Measurements from ENCODE around the gene ZP1.
"Not testable (repeated sequence)": the region's sequence is repeated elsewhere in the genome, so short reads cannot be mapped to it uniquely, and the experiment has no call there.

The ZP1 gene

GRCh38 chr11:60866911-60867870 lies at the start of gene ZP1:
ZP1 (plus strand) TSS chr11:60867542; CDS start chr11:60867562, 20 bp downstream.
- no peak for DNase-seq (ENCODE audit: low spot score)

- no peak for DNase-seq (ENCODE audit: low spot score)
Measured at GRCh38 chr11:60818057-60818456, 49.3 kb upstream of the ZP1 start.

- no peak for DNase-seq (ENCODE audit: low spot score)
Measured at GRCh38 chr11:60821827-60822599, 45.3 kb upstream of the ZP1 start.

GRCh38 chr11:60823745-60824306 lies 43.5 kb upstream of the ZP1 start:
- DNase-seq (ENCODE audit: low spot score), result not testable (repeated sequence)

GRCh38 chr11:60825118-60825517 lies 42.2 kb upstream of the ZP1 start:
- DNase-seq (ENCODE audit: low spot score), result no peak

- DNase-seq (ENCODE audit: low spot score), result no peak
Measured at GRCh38 chr11:60825790-60826189, 41.6 kb upstream of the ZP1 start.

- DNase-seq (ENCODE audit: low spot score), result no peak
Measured at GRCh38 chr11:60830478-60831142, 36.7 kb upstream of the ZP1 start.

GRCh38 chr11:60831143-60831500 lies 36.2 kb upstream of the ZP1 start:
- peak; percentile 75 for DNase-seq (ENCODE audit: low spot score)

- no peak for DNase-seq (ENCODE audit: low spot score)
Measured at GRCh38 chr11:60831501-60832079, 35.8 kb upstream of the ZP1 start.

- no peak for DNase-seq (ENCODE audit: low spot score)
Measured at GRCh38 chr11:60834742-60835533, 32.4 kb upstream of the ZP1 start.

GRCh38 chr11:60835534-60835846 lies 31.9 kb upstream of the ZP1 start:
- DNase-seq (ENCODE audit: low spot score), result peak; percentile 30

GRCh38 chr11:60836866-60837515 lies 30.4 kb upstream of the ZP1 start:
- DNase-seq (ENCODE audit: low spot score), result no peak

GRCh38 chr11:60838132-60838531 lies 29.2 kb upstream of the ZP1 start:
- DNase-seq (ENCODE audit: low spot score), result no peak

- peak; percentile 31 for DNase-seq (ENCODE audit: low spot score)
Measured at GRCh38 chr11:60840470-60841430, 26.6 kb upstream of the ZP1 start.

GRCh38 chr11:60841797-60842667 lies 25.3 kb upstream of the ZP1 start, which contains the start of gene CCDC86:
CCDC86 (plus strand) TSS chr11:60842113; CDS start chr11:60842125, 12 bp downstream.
- DNase-seq (ENCODE audit: low spot score), result peak; percentile 95

- DNase-seq (ENCODE audit: low spot score), result peak; percentile 16
Measured at GRCh38 chr11:60842668-60843600, 24.4 kb upstream of the ZP1 start.
